IMR-90 (cell line): ENCODE measurements around the gene SCGB1C1. TPM values are rescaled to one million over a fixed set of nuclear protein-coding genes. Genes with fewer than 3 reads are reported as not detected.

ENCODE experiments used
- ATAC-seq: fragments of 200-7000 bp; cut with Tn5 transposase; 2 replicates; pipeline ENCODE4 v1.9.1; 2020; ENCODE audit warnings: low read depth, mild to moderate bottlenecking, moderate library complexity
- BruUV-seq: library from RNA; stranded (reverse); fragments of 400-500 nt; replicated peaks from 2 replicates; lab custom pipeline; 2021; lab: Mats Ljungman, UMichigan
- CTCF ChIA-PET: fragments of 300-600 bp; formaldehyde crosslinking; extraction: SDS; loops from one replicate; lab custom pipeline; 2021; ENCODE audit warnings: antibody characterized with exemption; lab: Yijun Ruan, JAX
- POLR2A ChIA-PET: fragments of 300-600 bp; sonication (Branson Sonifier 250); formaldehyde crosslinking; loops from one replicate; lab custom pipeline; 2022; ENCODE audit warnings: antibody characterized with exemption; ENCODE audit not compliant: unreplicated experiment; lab: Charles Lee
- DNase-seq: peaks from one replicate; pipeline ENCODE4 v3.0.0; 2013
- H2AFZ ChIP-seq: replicated peaks from 2 replicates; pipeline ENCODE3; 2013; ENCODE audit warnings: low read length, mild to moderate bottlenecking; ENCODE audit not compliant: poor library complexity
- H2AK5ac ChIP-seq: 2 replicates; pipeline ENCODE4 v1.6.1; 2013; ENCODE audit warnings: low read depth, low read length, inconsistent platforms
- H2AK9ac ChIP-seq: replicated peaks from 2 replicates; pipeline ENCODE3; 2013; ENCODE audit warnings: mild to moderate bottlenecking, low read depth, low read length, moderate library complexity; ENCODE audit not compliant: poor library complexity
- H2BK120ac ChIP-seq: 2 replicates; pipeline ENCODE4 v1.6.1; 2013; ENCODE audit warnings: low read depth, low read length, inconsistent platforms
- H2BK15ac ChIP-seq: 3 replicates; pipeline ENCODE4 v1.6.1; 2013; ENCODE audit warnings: low read depth, low read length, inconsistent platforms
- H2BK20ac ChIP-seq: 2 replicates; pipeline ENCODE4 v1.6.1; 2013; ENCODE audit warnings: low read depth, mild to moderate bottlenecking, inconsistent platforms, low read length, moderate library complexity
- H2BK5ac ChIP-seq: 2 replicates; pipeline ENCODE4 v1.6.1; 2013; ENCODE audit warnings: mild to moderate bottlenecking, low read depth, low read length, inconsistent platforms; ENCODE audit not compliant: poor library complexity, severe bottlenecking
- H3K14ac ChIP-seq: replicated peaks from 2 replicates; pipeline ENCODE4 v1.6.1; 2013; ENCODE audit warnings: low read depth, low read length, inconsistent platforms
- H3K18ac ChIP-seq: 2 replicates; pipeline ENCODE4 v1.6.1; 2013; ENCODE audit warnings: low read depth, low read length, control low read depth
- H3K23ac ChIP-seq: 2 replicates; pipeline ENCODE4 v1.6.1; 2013; ENCODE audit warnings: low read depth, low read length, inconsistent platforms
- H3K27ac ChIP-seq: 2 replicates; pipeline ENCODE4 v1.5.1; 2013; ENCODE audit warnings: mild to moderate bottlenecking, control low read depth, low read length; ENCODE audit not compliant: insufficient read depth
- H3K27me3 ChIP-seq: 2 replicates; pipeline ENCODE4 v1.6.1; 2013; ENCODE audit warnings: low read length; ENCODE audit not compliant: control insufficient read depth, insufficient read depth
- H3K36me3 ChIP-seq: 2 replicates; pipeline ENCODE4 v1.6.1; 2013; ENCODE audit warnings: low read length, mixed read lengths; ENCODE audit not compliant: control insufficient read depth, insufficient read depth
- H3K4ac ChIP-seq: 2 replicates; pipeline ENCODE4 v1.6.1; 2013; ENCODE audit warnings: low read depth, low read length, inconsistent platforms
- H3K4me1 ChIP-seq: 2 replicates; pipeline ENCODE4 v1.6.1; 2013; ENCODE audit warnings: low read length, mixed read lengths; ENCODE audit not compliant: control insufficient read depth, insufficient read depth
- H3K4me2 ChIP-seq: 2 replicates; pipeline ENCODE4 v1.6.1; 2013; ENCODE audit warnings: low read depth, mild to moderate bottlenecking, control low read depth, low read length, moderate library complexity
- H3K4me3 ChIP-seq: 2 replicates; pipeline ENCODE4 v1.5.1; 2013; ENCODE audit warnings: low read depth, mild to moderate bottlenecking, control low read depth, low read length, moderate library complexity; ENCODE audit not compliant: insufficient read depth
- H3K56ac ChIP-seq: 2 replicates; pipeline ENCODE4 v1.6.1; 2013; ENCODE audit warnings: low read length, inconsistent platforms; ENCODE audit not compliant: insufficient read depth; ENCODE audit errors: extremely low read depth
- H3K79me1 ChIP-seq, 2 experiments: 2 replicates each; pipeline ENCODE4 v1.6.1; 2013; ENCODE audit warnings: low read length in 2 of 2, inconsistent platforms in 1 of 2, low read depth in 1 of 2
- H3K9ac ChIP-seq: 2 replicates; pipeline ENCODE4 v1.6.1; 2013; ENCODE audit warnings: low read depth, low read length, control low read depth
- H3K9me1 ChIP-seq: 2 replicates; pipeline ENCODE4 v1.6.1; 2013; ENCODE audit warnings: low read length, inconsistent platforms; ENCODE audit not compliant: insufficient read depth
- H3K9me3 ChIP-seq: 2 replicates; pipeline ENCODE4 v1.6.1; 2013; ENCODE audit warnings: low read length; ENCODE audit not compliant: control insufficient read depth, insufficient read depth
- H4K20me1 ChIP-seq: 2 replicates; pipeline ENCODE4 v1.6.1; 2013; ENCODE audit warnings: low read length, inconsistent platforms; ENCODE audit not compliant: insufficient read depth
- H4K5ac ChIP-seq: 2 replicates; pipeline ENCODE4 v1.6.1; 2013; ENCODE audit warnings: mild to moderate bottlenecking, low read depth, low read length, control low read depth
- H4K8ac ChIP-seq, 2 experiments: 2 replicates each; pipeline ENCODE4 v1.6.1; 2013; ENCODE audit warnings: low read depth in 2 of 2, low read length in 2 of 2, control low read depth in 1 of 2, inconsistent platforms in 1 of 2
- H4K91ac ChIP-seq: 2 replicates; pipeline ENCODE4 v1.6.1; 2013; ENCODE audit warnings: low read depth, low read length, inconsistent platforms; ENCODE audit not compliant: insufficient read depth
- BHLHE40 ChIP-seq: fragments of 150-350 bp; IDR thresholded peaks from 2 replicates; pipeline ENCODE4 v1.6.1; 2016; ENCODE audit warnings: mild to moderate bottlenecking, low read depth, low read length
- CEBPB ChIP-seq: IDR thresholded peaks from 2 replicates; pipeline ENCODE4 v1.6.1; 2012; ENCODE audit warnings: low read depth, low read length, improper control_type of control experiment
- CHD1 ChIP-seq: IDR thresholded peaks from 2 replicates; pipeline ENCODE4 v1.6.1; 2012; ENCODE audit warnings: low read depth, low read length, improper control_type of control experiment
- CTCF ChIP-seq: conservative IDR thresholded peaks from 2 replicates; pipeline ENCODE4 v1.5.1; 2012; ENCODE audit warnings: mild to moderate bottlenecking, low read depth, low read length, improper control_type of control experiment
- ELK1 ChIP-seq: fragments of 150-350 bp; IDR thresholded peaks from 2 replicates; pipeline ENCODE4 v1.6.1; 2016; ENCODE audit warnings: low read depth, mild to moderate bottlenecking, low read length, moderate library complexity, borderline replicate concordance
- FOS ChIP-seq: fragments of 150-350 bp; IDR thresholded peaks from 2 replicates; pipeline ENCODE4 v1.6.1; 2016; ENCODE audit warnings: low read depth, low read length
- MAFK ChIP-seq: IDR thresholded peaks from 2 replicates; pipeline ENCODE4 v1.6.1; 2012; ENCODE audit warnings: low read depth, low read length, improper control_type of control experiment
- MAZ ChIP-seq: IDR thresholded peaks from 2 replicates; pipeline ENCODE4 v1.6.1; 2012; ENCODE audit warnings: low read depth, mild to moderate bottlenecking, low read length, improper control_type of control experiment, moderate library complexity, borderline replicate concordance
- MXI1 ChIP-seq: IDR thresholded peaks from 2 replicates; pipeline ENCODE4 v1.6.1; 2012; ENCODE audit warnings: low read depth, mild to moderate bottlenecking, low read length, moderate library complexity, borderline replicate concordance
- NFE2L2 ChIP-seq: fragments of 150-350 bp; IDR thresholded peaks from 2 replicates; pipeline ENCODE4 v1.6.1; 2016; ENCODE audit warnings: low read depth, mild to moderate bottlenecking, low read length
- POLR2A ChIP-seq: IDR thresholded peaks from 2 replicates; pipeline ENCODE4 v1.6.1; 2012; ENCODE audit warnings: mild to moderate bottlenecking, low read depth, low read length
- RAD21 ChIP-seq: IDR thresholded peaks from 2 replicates; pipeline ENCODE4 v1.6.1; 2012; ENCODE audit warnings: low read length, improper control_type of control experiment
- RCOR1 ChIP-seq: IDR thresholded peaks from 2 replicates; pipeline ENCODE4 v1.6.1; 2012; ENCODE audit warnings: mild to moderate bottlenecking, low read length, improper control_type of control experiment; ENCODE audit not compliant: insufficient replicate concordance
- RFX5 ChIP-seq: IDR thresholded peaks from 2 replicates; pipeline ENCODE4 v1.8.0; 2012; ENCODE audit warnings: low read depth, mild to moderate bottlenecking, low read length, moderate library complexity
- SMC3 ChIP-seq: fragments of 150-350 bp; IDR thresholded peaks from 2 replicates; pipeline ENCODE4 v1.6.1; 2016; ENCODE audit warnings: low read depth, mild to moderate bottlenecking, antibody characterized with exemption, low read length, moderate library complexity
- USF2 ChIP-seq: fragments of 150-350 bp; IDR thresholded peaks from 2 replicates; pipeline ENCODE4 v1.6.1; 2017; ENCODE audit warnings: mild to moderate bottlenecking, antibody characterized with exemption, low read length, low read depth
- whole genome bisulfite sequencing, 2 experiments: methylation state at CpG; one replicate each; pipeline versions ENCODE4 v1.1.5 to v1.1.7; 2013; ENCODE audit warnings: missing lambda C conversion rate in 2 of 2; ENCODE audit not compliant: insufficient read length in 1 of 2; ENCODE audit errors: extremely low coverage in 2 of 2; 5-methylcytosine and 5-hydroxymethylcytosine counted together
- dilution Hi-C: fragments of 300-500 bp; cut with HindIII; formaldehyde crosslinking; loops from one replicate; pipeline ENCODE4 v1.14.3; 2018; ENCODE audit warnings: low sequenced_read_pairs; ENCODE audit not compliant: unreplicated experiment
- in situ Hi-C: fragments of 300-500 bp; cut with MboI; formaldehyde crosslinking; loops from 3 replicates; pipeline ENCODE4 v1.14.3; 2019; ENCODE audit warnings: low sequenced_read_pairs, inconsistent platforms, mixed read lengths
- intact Hi-C: fragments of 100-400 bp; cut with micrococcal nuclease; formaldehyde crosslinking; loops from 2 replicates; pipeline ENCODE4 v1.10.0; 2022
- polyA plus RNA-seq, 3 experiments: library from polyadenylated mRNA; depleted of rRNA; stranded (reverse); fragments of >200 nt; gene quantifications; 2 replicates each; pipeline ENCODE4 v1.2.3, GENCODE V29; 2012; ENCODE audit warnings: low replicate concordance in 1 of 3
- total RNA-seq: library from RNA; depleted of rRNA; stranded (reverse); fragments of >200 nt; gene quantifications from 2 replicates; pipeline ENCODE4 v1.2.3, GENCODE V29; 2012

Gene SCGB1C1
- total and polyA plus RNA-seq, 2 of the 4 experiments (the other 2 are of a cell fraction), result not detected

- CTCF ChIA-PET, result no interaction called here
- ATAC-seq (no peak), DNase-seq (no peak)
- Histone ChIP-seq H3K23ac (no peak overlapping the region), H3K27me3 (no peaks in the 10 kb centered on the region), H3K56ac (no peak overlapping the region), H3K79me1 (peaks cover 6 to 25% of the 10 kb centered on the region in 2 experiments), H2BK20ac (no peak overlapping the region), H4K91ac (no peak overlapping the region), H3K9me1 (peaks cover 9% of the 10 kb centered on the region; the same call in 1 of the 2 replicates), H3K14ac (no peak overlapping the region), H3K36me3 (peaks cover 47% of the 10 kb centered on the region), H3K18ac (no peak overlapping the region), H4K5ac (no peak overlapping the region), H2BK120ac (no peak overlapping the region), H2BK15ac (no peak overlapping the region), H2AK5ac (no peak overlapping the region), H2BK5ac (no peak overlapping the region), H3K4me1 (peaks cover 7% of the 10 kb centered on the region), H4K20me1 (peaks cover 21% of the 10 kb centered on the region), H2AK9ac (no peak overlapping the region), H2AFZ (no peak overlapping the region), H3K4me2 (no peak overlapping the region), H3K9ac (no peak overlapping the region), H3K9me3 (no peaks in the 10 kb centered on the region), H3K27ac (no peak overlapping the region), H3K4ac (no peak overlapping the region), H4K8ac (no peak overlapping the region), H3K4me3 (no peak overlapping the region)
- POLR2A ChIA-PET, result no interaction called here
- TF ChIP-seq CHD1 (no peak), MXI1 (no peak), FOS (no peak), RCOR1 (no peak), POLR2A (no peak), USF2 (no peak), CEBPB (no peak), MAZ (no peak), MAFK (no peak), SMC3 (no peak), CTCF (no peak), RAD21 (no peak), BHLHE40 (no peak), RFX5 (no peak), ELK1 (no peak), NFE2L2 (no peak)
- dilution Hi-C loops (no loop called here), in situ Hi-C loops (no loop called here), intact Hi-C loops (no loop called here)
- BruUV-seq, result no TSS peak
- no CpG with 5 or more reads among the region's 3 CpGs for WGBS, 2 experiments
Measured at GRCh38 chr11:217704-218103, 24.8 kb downstream of the SCGB1C1 start.
